GM12891 (cell line): ENCODE measurements around the gene ZIC2.

ENCODE experiments used
- DNase-seq: peaks from one replicate; pipeline ENCODE4 v3.0.0; 2011; ENCODE audit warnings: low spot score; ENCODE audit not compliant: insufficient read length
- FAIRE-seq: peaks from 2 replicates; lab custom pipeline; 2011; peaks lifted over from hg19 to GRCh38; lab: Jason Lieb, UNC
- PAX5 ChIP-seq: IDR thresholded peaks from 2 replicates; pipeline ENCODE4 v1.6.1; 2011; ENCODE audit warnings: low read length, moderate library complexity, mild to moderate bottlenecking; ENCODE audit not compliant: insufficient read depth, severe bottlenecking
- POLR2A ChIP-seq: IDR thresholded peaks from 2 replicates; pipeline ENCODE4 v1.6.1; 2011; ENCODE audit warnings: low read depth, low read length, control low read depth
- POLR2AphosphoS5 ChIP-seq: IDR thresholded peaks from 2 replicates; pipeline ENCODE4 v1.6.1; 2011; ENCODE audit warnings: low read depth, low read length, control low read depth
- POU2F2 ChIP-seq: IDR thresholded peaks from 2 replicates; pipeline ENCODE4 v1.6.1; 2011; ENCODE audit warnings: low read depth, mild to moderate bottlenecking, control low read depth, low read length, moderate library complexity
- SPI1 ChIP-seq: IDR thresholded peaks from 2 replicates; pipeline ENCODE4 v1.6.1; 2011; ENCODE audit warnings: low read depth, low read length, control low read depth
- TAF1 ChIP-seq: IDR thresholded peaks from 2 replicates; pipeline ENCODE4 v1.6.1; 2011; ENCODE audit warnings: low read depth, low read length, control low read depth

Gene ZIC2

DNA sequence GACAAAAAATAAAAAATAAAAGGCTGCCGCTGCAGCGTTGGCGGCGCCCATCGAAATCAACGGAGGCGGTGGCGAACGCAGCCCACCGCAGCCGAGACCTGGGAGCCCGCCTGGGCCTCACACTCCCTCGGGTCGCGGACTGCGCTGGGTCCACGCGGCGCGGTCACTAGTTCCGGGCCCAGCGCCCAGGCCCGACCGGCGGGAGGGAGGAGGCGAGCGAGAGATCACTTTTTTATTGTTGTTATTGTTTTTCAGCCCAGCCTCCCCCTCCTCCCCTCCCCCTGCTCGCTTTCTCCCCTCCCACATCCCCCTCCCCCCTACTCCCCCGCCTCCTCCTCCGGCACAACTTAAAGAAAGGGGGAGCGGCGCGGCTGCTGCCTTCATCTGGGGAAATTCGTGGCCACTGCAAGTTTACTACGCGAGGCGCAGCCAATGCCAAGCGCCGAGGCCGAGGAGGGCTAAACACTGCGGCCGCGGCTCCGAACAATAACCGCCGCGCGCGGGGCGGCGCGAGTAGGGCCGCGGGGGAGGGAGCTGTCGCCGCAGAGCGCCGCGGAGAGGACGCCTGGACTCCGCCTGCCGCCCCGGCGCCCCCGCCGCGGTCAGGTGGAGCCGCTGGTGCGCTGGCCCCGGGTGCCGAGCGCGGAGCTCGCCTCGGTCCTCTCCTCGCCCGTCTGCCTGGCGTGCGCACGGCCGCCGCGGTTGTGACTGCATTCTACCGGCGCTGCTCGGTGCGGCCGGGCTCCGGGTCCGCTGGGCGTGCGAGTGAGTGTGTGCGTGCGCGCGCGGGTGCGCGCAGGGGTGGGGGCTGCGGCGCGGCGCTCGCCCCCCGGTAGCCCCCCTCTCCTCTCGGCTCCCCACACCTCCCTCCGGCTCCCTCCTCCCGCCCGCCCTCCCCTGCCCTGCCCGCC, 505 bp upstream of the ZIC2 start:
- no peak for DNase-seq

DNA sequence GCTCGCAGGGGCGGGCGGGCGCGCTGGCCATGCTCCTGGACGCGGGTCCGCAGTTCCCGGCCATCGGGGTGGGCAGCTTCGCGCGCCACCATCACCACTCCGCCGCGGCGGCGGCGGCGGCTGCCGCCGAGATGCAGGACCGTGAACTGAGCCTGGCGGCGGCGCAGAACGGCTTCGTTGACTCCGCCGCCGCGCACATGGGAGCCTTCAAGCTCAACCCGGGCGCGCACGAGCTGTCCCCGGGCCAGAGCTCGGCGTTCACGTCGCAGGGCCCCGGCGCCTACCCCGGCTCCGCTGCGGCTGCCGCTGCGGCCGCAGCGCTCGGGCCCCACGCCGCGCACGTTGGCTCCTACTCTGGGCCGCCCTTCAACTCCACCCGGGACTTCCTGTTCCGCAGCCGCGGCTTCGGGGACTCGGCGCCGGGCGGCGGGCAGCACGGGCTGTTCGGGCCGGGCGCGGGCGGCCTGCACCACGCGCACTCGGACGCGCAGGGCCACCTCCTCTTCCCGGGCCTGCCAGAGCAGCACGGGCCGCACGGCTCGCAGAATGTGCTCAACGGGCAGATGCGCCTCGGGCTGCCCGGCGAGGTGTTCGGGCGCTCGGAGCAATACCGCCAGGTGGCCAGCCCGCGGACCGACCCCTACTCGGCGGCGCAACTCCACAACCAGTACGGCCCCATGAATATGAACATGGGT, 599 bp downstream of the ZIC2 start:
- DNase-seq (no peak), FAIRE-seq (no peak)
- TF ChIP-seq POU2F2 (no peak), TAF1 (no peak), PAX5 (no peak), POLR2AphosphoS5 (no peak), POLR2A (no peak), SPI1 (no peak)

More for the DNA sequence above, 505 bp upstream of the ZIC2 start:
- TF ChIP-seq POU2F2 = no peak
- no peak for TF ChIP-seq TAF1
- no peak for TF ChIP-seq SPI1
- TF ChIP-seq POLR2AphosphoS5 = no peak
- TF ChIP-seq PAX5 = no peak
- no peak for TF ChIP-seq POLR2A
- FAIRE-seq = no peak

DNA sequence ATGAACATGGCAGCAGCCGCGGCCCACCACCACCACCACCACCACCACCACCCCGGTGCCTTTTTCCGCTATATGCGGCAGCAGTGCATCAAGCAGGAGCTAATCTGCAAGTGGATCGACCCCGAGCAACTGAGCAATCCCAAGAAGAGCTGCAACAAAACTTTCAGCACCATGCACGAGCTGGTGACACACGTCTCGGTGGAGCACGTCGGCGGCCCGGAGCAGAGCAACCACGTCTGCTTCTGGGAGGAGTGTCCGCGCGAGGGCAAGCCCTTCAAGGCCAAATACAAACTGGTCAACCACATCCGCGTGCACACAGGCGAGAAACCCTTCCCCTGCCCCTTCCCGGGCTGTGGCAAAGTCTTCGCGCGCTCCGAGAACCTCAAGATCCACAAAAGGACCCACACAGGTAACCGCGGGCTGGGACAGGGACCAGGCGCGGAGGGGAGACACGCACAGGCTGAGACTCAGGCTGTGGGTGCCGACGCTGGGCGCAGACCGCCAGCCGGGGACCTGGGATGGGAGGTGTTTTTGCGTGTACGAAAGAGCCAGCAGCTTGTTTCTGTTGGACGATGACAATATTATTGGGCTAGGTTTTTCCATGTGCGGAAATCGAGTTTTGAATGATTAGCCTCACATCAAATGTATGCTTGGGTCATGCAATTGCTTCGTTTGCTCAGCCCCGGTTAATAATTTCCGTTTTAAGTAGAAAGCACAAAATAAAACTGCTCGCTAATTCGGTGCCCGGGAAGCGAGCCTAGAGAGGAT, 1.3 kb downstream of the ZIC2 start:
- FAIRE-seq = no peak
- DNase-seq = no peak

DNA sequence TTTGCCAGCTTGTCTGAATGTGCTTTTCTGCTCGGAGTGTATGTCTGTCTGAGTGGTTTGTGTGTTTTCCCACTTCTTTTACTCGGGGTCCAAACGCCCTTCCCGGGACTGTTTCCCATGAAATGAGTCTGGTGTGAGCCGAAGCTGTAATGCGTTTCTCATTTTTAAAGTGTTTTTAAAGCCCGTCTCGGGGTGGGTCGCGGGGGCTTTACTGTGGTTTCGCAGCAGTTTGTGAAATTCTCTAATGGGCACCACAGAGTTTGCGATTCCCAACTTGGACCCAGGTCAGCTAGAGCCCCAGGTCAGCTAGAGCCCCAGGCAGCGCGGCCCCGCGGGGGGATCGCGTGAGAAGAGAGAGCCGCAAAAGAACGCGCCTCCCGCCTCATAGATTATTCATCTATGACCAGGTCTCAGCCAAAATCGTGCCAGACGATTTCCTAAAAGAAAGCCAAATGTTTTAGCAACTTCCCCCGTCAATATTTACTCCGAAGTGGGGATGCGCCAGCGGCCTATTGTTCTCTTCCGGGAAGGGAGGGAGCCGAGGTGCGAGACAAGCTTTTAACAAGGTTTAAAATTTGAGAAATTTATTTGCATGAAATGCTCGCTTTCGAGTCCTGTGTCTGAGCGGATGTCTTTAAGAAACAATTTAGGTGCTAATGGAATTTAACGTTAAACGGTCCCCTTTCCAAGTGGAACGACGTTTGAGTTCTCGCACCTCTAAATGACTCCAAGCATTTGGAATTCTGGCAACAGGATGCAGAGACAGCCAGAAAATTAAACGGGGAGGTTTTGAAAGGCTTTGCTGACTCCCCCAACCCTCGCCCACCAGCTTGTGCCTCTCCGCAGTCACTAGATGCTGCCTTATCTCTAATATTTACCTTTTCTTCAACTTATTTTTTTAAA, 2.2 kb downstream of the ZIC2 start:
- TF ChIP-seq SPI1 (no peak), PAX5 (no peak), TAF1 (no peak)
- DNase-seq (no peak), FAIRE-seq (no peak)

More for the DNA sequence above, 1.3 kb downstream of the ZIC2 start:
- TF ChIP-seq POLR2AphosphoS5 (no peak), SPI1 (no peak), POU2F2 (no peak), POLR2A (no peak), PAX5 (no peak), TAF1 (no peak)

DNA sequence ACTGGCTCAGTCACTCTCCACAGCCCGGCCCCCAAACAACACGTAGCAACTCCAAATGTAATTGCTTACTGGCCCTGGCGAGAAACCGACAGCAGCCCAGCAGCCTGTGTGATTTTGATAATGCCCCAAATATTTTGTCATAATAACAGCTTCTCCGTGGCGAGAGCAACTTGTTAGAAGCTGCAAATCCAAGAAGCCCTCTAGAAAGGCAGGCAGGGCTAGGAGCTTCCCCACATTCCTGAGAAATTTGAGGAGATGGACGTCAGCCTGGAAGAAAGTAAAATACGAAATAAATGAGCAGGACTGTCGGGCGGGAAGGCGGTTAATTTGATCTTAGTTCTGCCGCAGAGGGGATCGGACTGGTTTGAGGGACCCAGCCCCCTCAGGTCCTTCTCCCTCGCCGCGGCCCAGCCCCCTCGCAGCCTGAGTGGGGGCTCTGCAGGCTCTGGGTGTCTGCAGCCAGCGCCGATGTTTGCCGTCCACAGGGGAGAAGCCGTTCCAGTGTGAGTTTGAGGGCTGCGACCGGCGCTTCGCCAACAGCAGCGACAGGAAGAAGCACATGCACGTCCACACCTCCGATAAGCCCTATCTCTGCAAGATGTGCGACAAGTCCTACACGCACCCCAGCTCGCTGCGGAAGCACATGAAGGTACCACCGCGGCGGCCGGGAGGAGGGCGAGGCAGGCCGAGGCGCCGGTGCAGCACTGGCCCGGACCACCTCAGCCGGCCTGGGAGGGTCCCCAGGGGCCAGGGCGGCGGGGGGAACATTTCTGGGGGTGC, 3.1 kb downstream of the ZIC2 start:
- DNase-seq (no peak), FAIRE-seq (no peak)
- TF ChIP-seq POU2F2 (no peak), TAF1 (no peak), POLR2AphosphoS5 (no peak), POLR2A (no peak), SPI1 (no peak), PAX5 (no peak)

DNA sequence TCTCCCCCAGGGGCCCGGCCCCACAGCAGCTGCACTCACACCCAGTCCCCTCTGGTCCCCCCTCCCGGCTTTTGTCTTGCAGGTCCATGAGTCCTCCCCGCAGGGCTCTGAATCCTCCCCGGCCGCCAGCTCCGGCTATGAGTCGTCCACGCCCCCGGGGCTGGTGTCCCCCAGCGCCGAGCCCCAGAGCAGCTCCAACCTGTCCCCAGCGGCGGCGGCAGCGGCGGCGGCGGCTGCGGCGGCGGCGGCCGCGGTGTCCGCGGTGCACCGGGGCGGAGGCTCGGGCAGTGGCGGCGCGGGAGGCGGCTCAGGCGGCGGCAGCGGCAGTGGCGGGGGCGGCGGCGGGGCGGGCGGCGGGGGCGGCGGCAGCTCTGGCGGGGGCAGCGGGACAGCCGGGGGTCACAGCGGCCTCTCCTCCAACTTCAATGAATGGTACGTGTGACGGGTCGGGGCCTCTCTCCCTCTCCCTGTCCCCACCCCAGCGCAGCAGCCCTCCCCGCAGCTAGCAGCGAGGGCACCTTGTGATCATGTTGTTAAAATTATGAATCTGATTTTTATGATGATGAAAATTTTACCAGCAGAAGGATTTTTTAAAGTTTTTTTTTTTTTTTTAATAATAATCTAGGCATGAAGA, 3.8 kb downstream of the ZIC2 start:
- FAIRE-seq (no peak), DNase-seq (no peak)
- TF ChIP-seq TAF1 (no peak), POU2F2 (no peak), POLR2AphosphoS5 (no peak), SPI1 (no peak), PAX5 (no peak), POLR2A (no peak)

DNA sequence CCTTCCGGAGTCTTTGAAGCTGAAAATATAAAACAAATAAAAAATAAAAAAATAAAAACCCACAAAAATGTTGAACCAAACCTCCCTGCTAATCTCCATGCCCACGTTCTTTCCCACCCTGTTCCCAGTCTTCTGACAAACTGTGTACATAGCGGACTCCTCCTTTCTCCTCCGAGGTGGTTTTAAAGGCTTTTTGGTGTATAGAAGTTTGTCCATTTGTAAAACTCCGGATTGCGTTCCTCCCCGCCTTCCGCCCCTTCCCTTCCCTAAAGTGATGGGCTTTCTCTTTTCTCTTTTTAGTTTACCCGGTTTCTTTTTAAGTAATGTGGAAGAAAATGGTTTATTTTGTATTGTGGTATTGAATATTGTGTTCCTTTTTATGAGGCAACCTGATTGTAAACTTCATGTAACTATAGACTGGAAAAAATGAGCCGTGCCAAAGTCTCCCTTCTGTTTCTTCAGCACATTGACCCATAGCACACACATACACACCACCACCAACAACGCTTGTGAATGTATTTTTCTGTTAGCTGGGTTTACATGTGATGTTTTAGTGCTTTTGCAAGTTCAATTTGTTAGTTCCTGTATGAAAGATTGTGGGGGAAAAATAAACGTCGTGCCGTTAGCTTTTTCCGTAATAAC, 4.4 kb downstream of the ZIC2 start:
- no peak for DNase-seq
- FAIRE-seq = no peak
- TF ChIP-seq POLR2AphosphoS5 (no peak), TAF1 (no peak), SPI1 (no peak), POLR2A (no peak), POU2F2 (no peak), PAX5 (no peak)
